Transverse colon (tissue), 4 donors: ENCODE measurements around the gene DDX10. TPM values are rescaled to one million over a fixed set of nuclear protein-coding genes. Genes with fewer than 3 reads are reported as not detected.

Source experiments
- DNase-seq: peaks from one replicate; pipeline ENCODE4 v3.0.0-alpha.2; 2019
- H3K27ac ChIP-seq, 4 donors: fragments of 200-600 bp; sonication (generic); 2 replicates each; pipeline ENCODE4 v1.5.1; 2016 to 2018; ENCODE audit warnings: inconsistent platforms in 4 of 4
- H3K27me3 ChIP-seq: fragments of 200-600 bp; sonication (generic); 2 replicates; pipeline ENCODE4 v1.5.1; 2017; ENCODE audit warnings: inconsistent platforms
- H3K36me3 ChIP-seq, 4 donors: fragments of 200-600 bp; sonication (generic); 2 replicates each; pipeline ENCODE4 v1.5.1; 2017 to 2019; ENCODE audit warnings: inconsistent platforms in 4 of 4
- H3K4me1 ChIP-seq, 4 donors: fragments of 200-600 bp; sonication (generic); 2 replicates each; pipeline ENCODE4 v1.5.1; 2017 to 2020; ENCODE audit warnings: inconsistent platforms in 4 of 4
- H3K4me3 ChIP-seq, 4 donors: fragments of 200-600 bp; sonication (generic); 1 replicate in 1 of 4; 2 replicates in 3 of 4; pipeline versions ENCODE4 v1.5.1 to v1.6.1; 2017 to 2019; ENCODE audit warnings: inconsistent platforms in 4 of 4
- H3K9me3 ChIP-seq, 2 donors: fragments of 200-600 bp; sonication (generic); 2 replicates each; pipeline ENCODE4 v1.5.1; 2017 to 2019; ENCODE audit warnings: inconsistent platforms in 2 of 2
- EP300 ChIP-seq: sonication (generic); formaldehyde crosslinking; IDR thresholded peaks from one replicate; pipeline ENCODE4 v1.6.1; 2017; ENCODE audit warnings: antibody characterized with exemption, low read depth
- POLR2A ChIP-seq: fragments of 450-650 bp; IDR thresholded peaks from one replicate; pipeline ENCODE4 v1.6.1; 2016; ENCODE audit warnings: antibody characterized with exemption, mild to moderate bottlenecking, moderate library complexity
- POLR2AphosphoS5 ChIP-seq, 3 donors: sonication (generic); formaldehyde crosslinking; IDR thresholded peaks; one replicate each; pipeline ENCODE4 v1.6.1; 2016; ENCODE audit warnings: antibody characterized with exemption in 3 of 3
- WGBS, 2 donors: methylation state at CpG; one replicate each; pipeline ENCODE4 v1.1.5; 2018; ENCODE audit warnings: low coverage in 1 of 2; 5-methylcytosine and 5-hydroxymethylcytosine counted together
- in situ Hi-C, 4 donors: fragments of 200-750 bp; cut with MboI; loops; one replicate each; pipeline versions ENCODE4 v1.15.0 to v1.15.1; 2017; ENCODE audit warnings: low sequenced_read_pairs in 3 of 4, low pct_ligation_motif_present in 1 of 4, low pct_unique_long_range_greater_than_20kb in 1 of 4
- intact Hi-C: fragments of 100-400 bp; cut with DNase I; formaldehyde crosslinking; loops from one replicate; pipeline ENCODE4 v1.15.1; 2023; ENCODE audit warnings: low total_unique reads
- total RNA-seq, 4 donors: library from RNA; depleted of rRNA; stranded (reverse); fragments of >200 nt; gene quantifications; one replicate each; pipeline ENCODE4 v1.1.0, GENCODE V29; 2016
- TF ChIP-seq, protein P1 (sequence below), 5 experiments: fragments of 200-600 bp in 3 of 5; fragments of 450-650 bp in 2 of 5; sonication (generic) in 3 of 5; IDR thresholded peaks; 1 replicate in 2 of 5; 2 replicates in 3 of 5; pipeline ENCODE4 v1.5.1; 2016 to 2017; ENCODE audit warnings: antibody characterized with exemption in 5 of 5, inconsistent platforms in 3 of 5, mild to moderate bottlenecking in 2 of 5, moderate library complexity in 1 of 5

DDX10 gene
- total RNA-seq, 4 donors from 2014 or later, result 7.6 to 38.2 (median 12.6) TPM

DNA sequence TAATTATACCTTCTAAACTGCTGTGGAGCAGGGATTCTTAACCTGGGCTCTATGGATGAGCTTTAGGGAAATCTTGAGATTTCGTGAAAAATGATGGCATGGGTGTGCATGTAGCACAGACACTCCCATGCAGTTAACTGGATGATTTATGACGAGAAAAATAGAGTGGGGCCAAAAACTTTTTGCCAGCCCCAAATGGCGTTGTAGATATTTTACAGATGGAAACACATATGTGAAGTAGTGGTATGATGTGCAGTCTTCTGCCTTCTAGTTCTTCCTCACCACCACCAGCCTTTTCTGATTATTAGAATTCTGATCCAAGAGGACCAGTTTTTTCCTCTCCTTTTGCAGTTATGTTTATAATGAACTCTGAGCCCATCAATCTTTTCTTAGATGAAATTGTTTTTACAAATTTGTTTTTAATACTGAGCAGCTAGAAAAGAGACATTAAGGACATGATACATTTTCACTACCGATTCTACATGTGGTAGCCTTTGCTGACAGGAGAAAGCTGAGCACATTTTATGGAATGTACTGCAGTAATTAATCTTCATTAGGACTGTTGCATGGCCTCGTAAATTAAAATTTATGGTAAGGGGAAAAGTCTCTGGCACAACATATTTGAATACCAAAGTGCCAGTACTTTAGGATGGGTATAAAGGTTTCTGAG is 261.4 kb downstream of the DDX10 start:
- intact Hi-C loops (no loop called here), in situ Hi-C loops (no loop called here)

DNA sequence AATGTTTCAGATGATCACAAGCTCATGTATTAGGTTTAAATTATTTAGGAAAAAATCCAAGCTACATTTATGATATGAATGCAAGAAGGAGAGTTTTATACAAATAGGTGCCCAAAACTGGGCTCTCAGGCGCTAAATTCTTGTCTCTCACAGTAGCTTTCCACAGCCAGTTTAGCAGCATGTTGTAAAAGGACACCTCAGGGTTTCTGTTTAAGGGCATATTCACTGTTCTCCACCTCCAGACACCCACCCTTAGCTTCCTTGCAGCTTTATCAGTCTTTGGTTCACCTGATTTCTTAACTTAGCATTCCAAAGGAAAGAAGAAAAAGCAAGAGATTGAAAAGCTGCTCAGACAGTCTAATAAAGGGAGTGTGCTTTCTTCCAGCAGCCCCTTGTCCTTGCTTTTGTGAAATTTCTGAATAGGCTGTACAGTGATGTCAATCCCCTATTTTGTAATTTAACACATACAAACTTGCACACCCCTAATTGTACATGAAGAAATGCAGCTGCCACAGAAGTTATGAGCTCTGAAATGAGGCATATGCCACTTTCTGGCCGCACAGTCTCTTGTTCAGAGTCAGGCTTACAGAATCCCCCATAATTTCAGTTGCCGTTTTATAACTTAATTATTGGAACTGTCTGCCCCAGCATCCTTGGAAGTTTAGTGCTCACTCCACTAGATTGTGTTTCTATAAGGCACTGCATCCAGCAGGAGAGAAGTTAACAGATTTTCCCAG is 262.1 kb downstream of the DDX10 start:
- Histone ChIP-seq H3K27me3 (no peaks in the 10 kb centered on the region), H3K36me3 (no peaks in the 10 kb centered on the region), H3K4me1 (no peaks in the 10 kb centered on the region), H3K27ac (no peak overlapping the region), H3K4me3 (no peak overlapping the region), H3K9me3 (no peaks in the 10 kb centered on the region)
- intact Hi-C loops (no loop called here), in situ Hi-C loops (no loop called here)
- DNase-seq, result no peak
- WGBS, 2 donors, result 88 to 94% methylated on average over 2 to 3 of the region's 3 CpGs
- TF ChIP-seq POLR2A (no peak), POLR2AphosphoS5 (IDR thresholded peaks at IDR 0.05) (no peak)

More for the DNA sequence above, 261.4 kb downstream of the DDX10 start:
- Histone ChIP-seq H3K9me3 (no peaks in the 10 kb centered on the region), H3K4me1 (no peaks in the 10 kb centered on the region), H3K27me3 (no peaks in the 10 kb centered on the region), H3K27ac (no peak overlapping the region), H3K4me3 (no peak overlapping the region), H3K36me3 (no peaks in the 10 kb centered on the region)
- DNase-seq, result no peak
- WGBS, 2 donors, result 83 to 85% methylated on average over 5 of the region's 5 CpGs
- TF ChIP-seq POLR2A, result no peak
- TF ChIP-seq, protein P1, sequence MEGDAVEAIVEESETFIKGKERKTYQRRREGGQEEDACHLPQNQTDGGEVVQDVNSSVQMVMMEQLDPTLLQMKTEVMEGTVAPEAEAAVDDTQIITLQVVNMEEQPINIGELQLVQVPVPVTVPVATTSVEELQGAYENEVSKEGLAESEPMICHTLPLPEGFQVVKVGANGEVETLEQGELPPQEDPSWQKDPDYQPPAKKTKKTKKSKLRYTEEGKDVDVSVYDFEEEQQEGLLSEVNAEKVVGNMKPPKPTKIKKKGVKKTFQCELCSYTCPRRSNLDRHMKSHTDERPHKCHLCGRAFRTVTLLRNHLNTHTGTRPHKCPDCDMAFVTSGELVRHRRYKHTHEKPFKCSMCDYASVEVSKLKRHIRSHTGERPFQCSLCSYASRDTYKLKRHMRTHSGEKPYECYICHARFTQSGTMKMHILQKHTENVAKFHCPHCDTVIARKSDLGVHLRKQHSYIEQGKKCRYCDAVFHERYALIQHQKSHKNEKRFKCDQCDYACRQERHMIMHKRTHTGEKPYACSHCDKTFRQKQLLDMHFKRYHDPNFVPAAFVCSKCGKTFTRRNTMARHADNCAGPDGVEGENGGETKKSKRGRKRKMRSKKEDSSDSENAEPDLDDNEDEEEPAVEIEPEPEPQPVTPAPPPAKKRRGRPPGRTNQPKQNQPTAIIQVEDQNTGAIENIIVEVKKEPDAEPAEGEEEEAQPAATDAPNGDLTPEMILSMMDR (IDR thresholded peaks at IDR 0.05), result no peak
- no peak for TF ChIP-seq EP300
- TF ChIP-seq POLR2AphosphoS5 (IDR thresholded peaks at IDR 0.05), result no peak

DNA sequence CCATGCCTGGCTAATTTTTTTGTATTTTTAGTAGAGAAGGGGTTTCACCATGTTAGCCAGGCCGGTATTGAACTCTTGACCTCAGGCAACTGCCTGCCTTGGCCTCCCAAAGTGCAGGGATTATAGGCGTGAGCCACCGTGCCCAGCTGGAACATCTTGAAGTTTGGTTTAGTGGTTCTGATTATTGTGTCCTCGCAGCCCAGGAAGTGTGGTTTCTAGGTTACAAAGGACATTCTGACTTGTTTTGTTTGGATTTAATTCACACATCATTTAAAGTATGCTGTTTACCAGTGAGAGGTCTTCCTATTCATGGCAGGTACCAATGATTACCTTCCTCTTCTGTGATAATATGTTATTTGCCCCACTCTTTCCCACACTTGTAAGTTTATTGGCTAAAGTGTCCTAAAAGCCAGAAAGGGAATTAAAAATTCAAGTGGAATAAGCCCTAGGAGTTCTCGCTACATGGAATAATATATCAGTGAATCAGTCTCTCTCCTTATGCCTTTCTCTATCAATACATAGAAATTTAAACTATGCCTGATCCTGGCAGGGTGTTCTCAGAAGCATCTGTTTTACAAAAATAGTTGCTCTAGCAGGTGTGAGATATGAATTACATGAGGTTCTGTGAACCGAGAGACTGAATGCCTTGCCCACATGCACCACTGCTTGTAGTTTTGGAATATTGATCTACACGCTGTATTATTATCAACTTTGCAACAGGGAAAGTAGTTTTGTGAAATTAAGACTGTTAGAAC is 263.1 kb downstream of the DDX10 start:
- in situ Hi-C loops, result no loop called here
- Histone ChIP-seq H3K27me3 (no peaks in the 10 kb centered on the region), H3K36me3 (no peaks in the 10 kb centered on the region), H3K27ac (no peak overlapping the region), H3K9me3 (no peaks in the 10 kb centered on the region), H3K4me3 (no peak overlapping the region), H3K4me1 (no peaks in the 10 kb centered on the region)
- intact Hi-C loops, result no loop called here
- TF ChIP-seq POLR2A (no peak), EP300 (no peak), POLR2AphosphoS5 (IDR thresholded peaks at IDR 0.05) (no peak)
- TF ChIP-seq, protein P1 (IDR thresholded peaks at IDR 0.05), result no peak
- 80 to 85% methylated on average over 5 to 7 of the region's 7 CpGs for WGBS, 2 donors
- no peak for DNase-seq

DNA sequence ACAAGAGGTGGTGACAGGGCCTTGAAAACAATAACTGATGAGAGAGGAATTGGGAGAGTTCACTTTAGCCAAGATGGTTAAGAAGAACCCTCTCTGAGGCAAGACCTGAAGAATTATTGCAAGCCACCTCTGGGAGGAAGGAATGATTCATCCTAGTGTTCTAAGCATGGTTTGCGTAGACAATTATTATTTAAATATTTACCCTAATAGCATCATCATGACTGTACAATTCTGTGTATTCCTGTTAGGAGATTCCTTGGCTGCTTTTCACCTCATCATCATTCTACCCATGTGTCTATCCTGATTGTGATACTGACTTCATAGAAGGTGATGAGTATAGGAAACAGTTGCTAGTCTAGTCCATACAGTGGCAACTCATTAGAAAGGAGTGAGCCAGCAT is 264.4 kb downstream of the DDX10 start:
- in situ Hi-C loops (no loop called here), intact Hi-C loops (no loop called here)
- Histone ChIP-seq H3K4me3 (no peak overlapping the region), H3K9me3 (no peaks in the 10 kb centered on the region), H3K36me3 (no peaks in the 10 kb centered on the region), H3K27ac (no peak overlapping the region), H3K27me3 (no peaks in the 10 kb centered on the region), H3K4me1 (no peaks in the 10 kb centered on the region)
- WGBS, 2 donors, result 87% methylated on average over 1 of the region's 1 CpG; no CpG with 5 or more reads in 1 of the 2 donors
- DNase-seq, result no peak
- no peak for TF ChIP-seq POLR2AphosphoS5 (IDR thresholded peaks at IDR 0.05)
- no peak for TF ChIP-seq POLR2A

DNA sequence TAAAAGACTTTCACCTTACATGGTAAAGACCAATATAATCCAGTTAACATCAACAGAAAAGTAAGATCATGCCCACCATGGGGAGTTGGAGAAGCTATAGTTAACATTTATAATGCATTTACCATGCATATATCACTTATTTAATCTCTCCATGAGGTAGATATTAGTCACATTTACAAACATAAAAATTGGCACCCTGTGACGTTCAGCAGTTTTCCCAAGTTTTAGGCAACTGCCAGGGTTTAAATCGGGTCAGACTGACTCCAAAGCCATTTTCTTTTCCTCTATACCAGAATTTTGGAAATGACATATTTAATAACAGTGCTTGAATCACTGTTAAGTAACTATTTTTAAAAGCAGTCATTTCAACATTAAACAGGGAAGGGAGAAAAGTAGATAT is 266.3 kb downstream of the DDX10 start:
- H3K27ac ChIP-seq, result no peak overlapping the region
- no peaks in the 10 kb centered on the region for H3K4me1 ChIP-seq
- 88 to 100% methylated on average over 2 of the region's 2 CpGs for WGBS, 2 donors
- DNase-seq, result no peak
- intact Hi-C loops (no loop called here), in situ Hi-C loops (no loop called here)
- no peak overlapping the region for H3K4me3 ChIP-seq
- TF ChIP-seq, protein P1 (IDR thresholded peaks at IDR 0.05), result no peak
- TF ChIP-seq POLR2AphosphoS5 (IDR thresholded peaks at IDR 0.05) (no peak), EP300 (no peak), POLR2A (no peak)
- no peaks in the 10 kb centered on the region for H3K27me3 ChIP-seq
- H3K36me3 ChIP-seq, result no peaks in the 10 kb centered on the region
- H3K9me3 ChIP-seq, result no peaks in the 10 kb centered on the region
